H9 (cell line): ENCODE measurements around the gene ZAP70. TPM values are rescaled to one million over a fixed set of nuclear protein-coding genes. Genes with fewer than 3 reads are reported as not detected.

ENCODE experiments used
- DNase-seq: peaks from one replicate; pipeline ENCODE4 v3.0.0-alpha.2; 2017
- H2AFZ ChIP-seq: one replicate; pipeline ENCODE4 v1.6.1; 2013; ENCODE audit warnings: mild to moderate bottlenecking, low read length, control low read depth, moderate library complexity
- H2AK5ac ChIP-seq: 2 replicates; pipeline ENCODE4 v1.6.1; 2013; ENCODE audit warnings: low read length, control low read depth, mixed read lengths; ENCODE audit not compliant: insufficient read length
- H2BK120ac ChIP-seq: one replicate; pipeline ENCODE4 v1.6.1; 2013; ENCODE audit warnings: low read depth, mild to moderate bottlenecking, low read length, control low read depth, inconsistent platforms; ENCODE audit not compliant: poor library complexity, severe bottlenecking
- H2BK12ac ChIP-seq: 2 replicates; pipeline ENCODE4 v1.6.1; 2013; ENCODE audit warnings: low read length, control low read depth, mixed read lengths, low read depth; ENCODE audit not compliant: insufficient read length
- H2BK15ac ChIP-seq: 2 replicates; pipeline ENCODE4 v1.6.1; 2013; ENCODE audit warnings: low read depth, low read length, control low read depth
- H2BK20ac ChIP-seq: one replicate; pipeline ENCODE4 v1.6.1; 2013; ENCODE audit warnings: low read depth, mild to moderate bottlenecking, low read length, control low read depth, inconsistent platforms; ENCODE audit not compliant: poor library complexity, severe bottlenecking
- H2BK5ac ChIP-seq: 2 replicates; pipeline ENCODE4 v1.6.1; 2013; ENCODE audit warnings: low read length, control low read depth, mixed read lengths; ENCODE audit not compliant: insufficient read length
- H3K14ac ChIP-seq: 2 replicates; pipeline ENCODE4 v1.6.1; 2013; ENCODE audit warnings: low read length, control low read depth; ENCODE audit not compliant: insufficient read depth
- H3K18ac ChIP-seq: 2 replicates; pipeline ENCODE4 v1.6.1; 2013; ENCODE audit warnings: low read depth, mild to moderate bottlenecking, mixed read lengths, low read length, control low read depth; ENCODE audit not compliant: insufficient read length
- H3K23ac ChIP-seq: 2 replicates; pipeline ENCODE4 v1.6.1; 2013; ENCODE audit warnings: low read length, control low read depth, mixed read lengths, low read depth; ENCODE audit not compliant: insufficient read length
- H3K23me2 ChIP-seq: 2 replicates; pipeline ENCODE4 v1.6.1; 2013; ENCODE audit warnings: low read depth, mild to moderate bottlenecking, mixed read lengths, low read length, control low read depth; ENCODE audit not compliant: insufficient read length, poor library complexity, severe bottlenecking
- H3K27ac ChIP-seq: 2 replicates; pipeline ENCODE4 v1.5.1; 2013; ENCODE audit warnings: low read length, control low read depth, mixed read lengths, low read depth; ENCODE audit not compliant: insufficient read length
- H3K27me3 ChIP-seq: 2 replicates; pipeline ENCODE4 v1.6.1; 2013; ENCODE audit warnings: low read length, control low read depth, inconsistent platforms; ENCODE audit not compliant: insufficient read depth
- H3K4ac ChIP-seq: 2 replicates; pipeline ENCODE4 v1.6.1; 2013; ENCODE audit warnings: low read depth, mild to moderate bottlenecking, control low read depth, inconsistent platforms, low read length, moderate library complexity
- H3K4me1 ChIP-seq: 2 replicates; pipeline ENCODE4 v1.6.1; 2013; ENCODE audit warnings: low read length, control low read depth, inconsistent platforms; ENCODE audit not compliant: insufficient read depth
- H3K4me2 ChIP-seq: 2 replicates; pipeline ENCODE4 v1.6.1; 2013; ENCODE audit warnings: low read length, control low read depth, mixed read lengths; ENCODE audit not compliant: insufficient read length, insufficient read depth
- H3K56ac ChIP-seq: 2 replicates; pipeline ENCODE4 v1.6.1; 2013; ENCODE audit warnings: low read depth, mild to moderate bottlenecking, mixed read lengths, low read length, control low read depth; ENCODE audit not compliant: insufficient read length
- H3K79me1 ChIP-seq: 2 replicates; pipeline ENCODE4 v1.6.1; 2013; ENCODE audit warnings: low read depth, mild to moderate bottlenecking, moderate library complexity, low read length, control low read depth, inconsistent platforms; ENCODE audit not compliant: insufficient read depth, poor library complexity, severe bottlenecking
- H3K79me2 ChIP-seq: 2 replicates; pipeline ENCODE4 v1.6.1; 2013; ENCODE audit warnings: low read length, control low read depth, inconsistent platforms; ENCODE audit not compliant: insufficient read depth
- H3K9ac ChIP-seq: 2 replicates; pipeline ENCODE4 v1.6.1; 2013; ENCODE audit warnings: low read length, control low read depth, mixed read lengths; ENCODE audit not compliant: insufficient read length; ENCODE audit errors: extremely low read depth
- H3K9me3 ChIP-seq: one replicate; pipeline ENCODE4 v1.6.1; 2013; ENCODE audit warnings: low read depth, low read length, inconsistent platforms; ENCODE audit not compliant: control insufficient read depth
- H3T11ph ChIP-seq: one replicate; pipeline ENCODE4 v1.6.1; 2013; ENCODE audit warnings: mild to moderate bottlenecking, low read length, control low read depth, inconsistent platforms
- H4K20me1 ChIP-seq: one replicate; pipeline ENCODE4 v1.6.1; 2013; ENCODE audit not compliant: control insufficient read depth, insufficient read length, insufficient read depth
- H4K5ac ChIP-seq: 2 replicates; pipeline ENCODE4 v1.6.1; 2013; ENCODE audit warnings: low read depth, mild to moderate bottlenecking, mixed read lengths, low read length, control low read depth; ENCODE audit not compliant: insufficient read length
- H4K8ac ChIP-seq: replicated peaks from 2 replicates; pipeline ENCODE4 v1.6.1; 2013; ENCODE audit warnings: low read length, control low read depth, mixed read lengths, low read depth; ENCODE audit not compliant: insufficient read length
- H4K91ac ChIP-seq: 2 replicates; pipeline ENCODE4 v1.6.1; 2013; ENCODE audit warnings: low read depth, mild to moderate bottlenecking, moderate library complexity, mixed read lengths, low read length, control low read depth; ENCODE audit not compliant: insufficient read length
- H3K27ac Mint-ChIP-seq, 3 experiments: 2 replicates in 2 of 3; 3 replicates in 1 of 3; pipeline ENCODE4 v1.8.0; 2020 to 2021; ENCODE audit warnings: mixed read lengths in 3 of 3, mild to moderate bottlenecking in 1 of 3, moderate library complexity in 1 of 3
- H3K27me3 Mint-ChIP-seq: 2 replicates; pipeline ENCODE4 v1.8.0; 2021; ENCODE audit warnings: low read depth, mild to moderate bottlenecking, moderate library complexity, mixed read lengths
- H3K36me3 Mint-ChIP-seq, 3 experiments: 2 replicates in 2 of 3; 3 replicates in 1 of 3; pipeline ENCODE4 v1.8.0; 2020 to 2021; ENCODE audit warnings: low read depth in 3 of 3, mixed read lengths in 3 of 3; ENCODE audit not compliant: insufficient read depth in 1 of 3
- H3K4me1 Mint-ChIP-seq, 2 experiments: 2 replicates each; pipeline ENCODE4 v1.8.0; 2020; ENCODE audit warnings: mixed read lengths in 2 of 2
- H3K4me3 Mint-ChIP-seq, 2 experiments: 2 replicates in 1 of 2; 3 replicates in 1 of 2; pipeline ENCODE4 v1.8.0; 2020 to 2021; ENCODE audit warnings: mild to moderate bottlenecking in 2 of 2, mixed read lengths in 2 of 2, moderate library complexity in 1 of 2
- H3K9me3 Mint-ChIP-seq, 2 experiments: 2 replicates in 1 of 2; 3 replicates in 1 of 2; pipeline ENCODE4 v1.8.0; 2020; ENCODE audit warnings: mild to moderate bottlenecking in 2 of 2, mixed read lengths in 2 of 2, moderate library complexity in 1 of 2
- WGBS: extraction: QIAGEN DNeasy Blood & Tissue Kit; methylation state at CpG from one replicate; pipeline ENCODE4 v1.1.7; 2013; ENCODE audit warnings: missing lambda C conversion rate, low lambda C conversion rate, mixed read lengths; ENCODE audit not compliant: insufficient read length; ENCODE audit errors: extremely low coverage; 5-methylcytosine and 5-hydroxymethylcytosine counted together
- total RNA-seq: library from RNA; stranded (reverse); gene quantifications from 2 replicates; pipeline ENCODE4 v1.2.1, GENCODE V29; 2021
- TF ChIP-seq, protein P1 (sequence below): fragments of 200-600 bp; sonication (generic); conservative IDR thresholded peaks from 3 replicates; pipeline ENCODE4 v1.8.0; 2021; ENCODE audit warnings: antibody characterized with exemption, mild to moderate bottlenecking

The ZAP70 gene
- total RNA-seq, 1 experiment from 2014 or later = 0.24 TPM

DNA sequence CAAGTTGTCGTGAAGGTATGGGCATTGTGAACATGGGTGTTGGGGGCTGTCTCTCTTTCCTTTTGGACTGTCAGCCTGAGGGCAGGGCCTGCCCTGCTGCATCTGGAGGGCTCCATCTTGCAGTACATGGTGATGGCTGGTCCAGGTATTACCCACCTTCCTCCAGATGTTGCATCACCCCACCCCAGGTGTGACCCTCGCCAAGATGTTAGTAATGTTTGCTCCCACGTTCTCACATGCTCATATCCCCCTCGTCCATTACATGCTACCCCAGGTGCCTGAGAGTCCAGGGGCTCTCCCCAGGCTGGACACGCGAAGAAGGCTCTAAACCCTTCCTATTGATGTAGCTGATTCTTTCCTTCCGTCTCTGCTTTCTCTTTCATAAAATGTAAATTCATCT is 13.9 kb downstream of the ZAP70 start:
- H2BK20ac ChIP-seq = no peak overlapping the region
- no peaks in the 10 kb centered on the region for H3K9me3 ChIP-seq
- no peak overlapping the region for H3K4ac ChIP-seq
- H3T11ph ChIP-seq = no peak overlapping the region
- no peak overlapping the region for H2BK12ac ChIP-seq
- H2BK15ac ChIP-seq = no peak overlapping the region
- no peak overlapping the region for H3K56ac ChIP-seq
- no CpG with 5 or more reads among the region's 7 CpGs for WGBS
- no peak overlapping the region for H3K18ac ChIP-seq
- no peaks in the 10 kb centered on the region for H3K27me3 ChIP-seq
- Mint-ChIP-seq H3K27ac (peak overlapping the region in 1 of 3 experiments; percentile 45; a peak in 1 of 7 replicates), H3K4me1 (no peaks in the 10 kb centered on the region), H3K4me3 (no peak overlapping the region), H3K36me3 (no peaks in the 10 kb centered on the region; a peak in 2 of 7 replicates), H3K9me3 (peaks cover 0 to 2% of the 10 kb centered on the region in 2 experiments; a peak in 2 of 5 replicates), H3K27me3 (no peaks in the 10 kb centered on the region; the same call in none of the 2 replicates)
- TF ChIP-seq, protein P1, sequence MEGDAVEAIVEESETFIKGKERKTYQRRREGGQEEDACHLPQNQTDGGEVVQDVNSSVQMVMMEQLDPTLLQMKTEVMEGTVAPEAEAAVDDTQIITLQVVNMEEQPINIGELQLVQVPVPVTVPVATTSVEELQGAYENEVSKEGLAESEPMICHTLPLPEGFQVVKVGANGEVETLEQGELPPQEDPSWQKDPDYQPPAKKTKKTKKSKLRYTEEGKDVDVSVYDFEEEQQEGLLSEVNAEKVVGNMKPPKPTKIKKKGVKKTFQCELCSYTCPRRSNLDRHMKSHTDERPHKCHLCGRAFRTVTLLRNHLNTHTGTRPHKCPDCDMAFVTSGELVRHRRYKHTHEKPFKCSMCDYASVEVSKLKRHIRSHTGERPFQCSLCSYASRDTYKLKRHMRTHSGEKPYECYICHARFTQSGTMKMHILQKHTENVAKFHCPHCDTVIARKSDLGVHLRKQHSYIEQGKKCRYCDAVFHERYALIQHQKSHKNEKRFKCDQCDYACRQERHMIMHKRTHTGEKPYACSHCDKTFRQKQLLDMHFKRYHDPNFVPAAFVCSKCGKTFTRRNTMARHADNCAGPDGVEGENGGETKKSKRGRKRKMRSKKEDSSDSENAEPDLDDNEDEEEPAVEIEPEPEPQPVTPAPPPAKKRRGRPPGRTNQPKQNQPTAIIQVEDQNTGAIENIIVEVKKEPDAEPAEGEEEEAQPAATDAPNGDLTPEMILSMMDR = no peak
- H3K4me1 ChIP-seq = no peaks in the 10 kb centered on the region
- no peaks in the 10 kb centered on the region for H3K79me2 ChIP-seq
- no peak overlapping the region for H2BK5ac ChIP-seq
- no peak overlapping the region for H2AFZ ChIP-seq
- no peak overlapping the region for H3K23ac ChIP-seq
- H3K14ac ChIP-seq = no peak overlapping the region
- H4K5ac ChIP-seq = no peak overlapping the region
- H2AK5ac ChIP-seq = no peak overlapping the region
- no peaks in the 10 kb centered on the region for H3K23me2 ChIP-seq
- no peaks in the 10 kb centered on the region for H3K79me1 ChIP-seq
- no peaks in the 10 kb centered on the region for H4K20me1 ChIP-seq
- H4K91ac ChIP-seq = no peak overlapping the region
- H3K9ac ChIP-seq = no peak overlapping the region
- no peak overlapping the region for H4K8ac ChIP-seq
- H2BK120ac ChIP-seq = no peak overlapping the region
- DNase-seq = no peak
- no peak overlapping the region for H3K4me2 ChIP-seq
- H3K27ac ChIP-seq = no peak overlapping the region
